Duodenal mucosa (tissue), 2 donors: ENCODE data around the gene ITCH.
"Not testable (repeated sequence)": the region's sequence is repeated elsewhere in the genome, so short reads cannot be mapped to it uniquely, and the experiment has no call there.

ENCODE experiments used
- H3K27ac ChIP-seq: one replicate; pipeline ENCODE4 v1.7.0; 2013; ENCODE audit warnings: low read depth, low read length
- H3K27me3 ChIP-seq, 2 donors: one replicate each; pipeline ENCODE4 v1.7.0; 2013; ENCODE audit warnings: low read length in 2 of 2, control low read depth in 1 of 2; ENCODE audit not compliant: insufficient read depth in 2 of 2, control insufficient read depth in 1 of 2
- H3K36me3 ChIP-seq, 2 donors: one replicate each; pipeline ENCODE4 v1.7.0; 2013; ENCODE audit warnings: low read length in 2 of 2, control low read depth in 1 of 2; ENCODE audit not compliant: insufficient read depth in 2 of 2, control insufficient read depth in 1 of 2
- H3K4me1 ChIP-seq, 2 donors: one replicate each; pipeline ENCODE4 v1.7.0; 2013; ENCODE audit warnings: low read length in 2 of 2, control low read depth in 1 of 2; ENCODE audit not compliant: insufficient read depth in 2 of 2, control insufficient read depth in 1 of 2
- H3K4me3 ChIP-seq, 2 donors: one replicate each; pipeline ENCODE4 v1.7.0; 2013; ENCODE audit warnings: low read length in 2 of 2, low read depth in 1 of 2
- H3K9ac ChIP-seq, 2 donors: one replicate each; pipeline ENCODE4 v1.7.0; 2013; ENCODE audit warnings: low read length in 2 of 2, low read depth in 1 of 2
- H3K9me3 ChIP-seq, 2 donors: one replicate each; pipeline ENCODE4 v1.7.0; 2013; ENCODE audit warnings: low read length in 2 of 2, control low read depth in 1 of 2; ENCODE audit not compliant: control insufficient read depth in 1 of 2

The ITCH gene

DNA sequence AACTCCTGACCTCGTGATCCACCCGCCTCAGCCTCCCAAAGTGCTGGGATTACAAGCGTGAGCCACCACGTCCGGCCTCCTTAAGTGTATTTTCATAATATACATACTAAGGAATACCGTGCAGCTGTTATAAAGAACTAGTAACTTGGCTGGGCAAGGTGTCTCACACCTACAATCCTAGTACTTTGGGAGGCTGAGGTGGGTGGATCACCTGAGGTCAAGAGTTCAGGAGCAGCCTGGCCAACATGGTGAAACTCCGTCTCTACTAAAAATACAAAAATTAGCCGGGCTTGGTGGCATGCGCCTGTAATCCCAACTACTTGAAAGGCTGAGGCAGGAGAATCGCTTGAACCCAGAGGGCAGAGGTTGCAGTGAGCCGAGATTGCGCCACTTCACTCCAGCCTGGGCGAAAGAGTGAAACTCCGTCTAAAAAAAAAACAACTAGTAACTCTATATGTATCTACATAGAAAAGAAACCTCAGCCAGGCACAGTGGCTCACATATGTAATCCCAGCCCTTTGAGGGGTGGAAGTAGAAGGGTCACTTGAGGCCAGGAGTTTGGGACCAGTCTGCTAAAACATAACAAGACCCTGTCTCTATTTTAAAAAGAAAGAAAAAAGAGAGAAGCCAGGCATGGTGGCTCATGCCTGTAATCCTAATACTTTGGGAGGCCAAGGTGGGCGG lies 32.1 kb upstream of the ITCH start:
- H3K4me3 ChIP-seq, H3K4me1 ChIP-seq, H3K36me3 ChIP-seq, H3K9ac ChIP-seq, H3K9me3 ChIP-seq, H3K27ac ChIP-seq, H3K27me3 ChIP-seq: not testable (repeated sequence)

DNA sequence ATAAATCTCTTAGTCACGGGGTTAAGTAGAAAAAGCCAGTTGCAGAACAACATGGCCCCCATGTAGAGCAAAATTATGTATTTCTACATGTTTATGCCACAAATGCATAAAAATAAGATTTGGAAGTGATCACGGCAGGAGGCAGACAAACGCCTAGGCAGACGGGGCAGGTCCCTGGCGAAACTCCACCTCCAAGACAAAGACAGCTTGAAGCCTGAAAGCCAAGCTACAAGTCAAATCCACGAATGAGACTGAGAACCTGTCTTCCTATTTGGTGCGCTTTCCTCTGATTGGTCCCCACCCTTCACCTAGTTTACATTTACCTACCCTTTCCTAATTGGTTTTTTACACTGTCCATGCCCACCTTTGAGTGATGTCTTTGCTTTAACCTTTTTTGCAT lies 31.2 kb upstream of the ITCH start:
- no peak overlapping the region for H3K4me3 ChIP-seq
- H3K4me1 ChIP-seq = peaks cover 0 to 4% of the 10 kb centered on the region in 2 donors
- H3K9me3 ChIP-seq = no peaks in the 10 kb centered on the region
- H3K9ac ChIP-seq = no peak overlapping the region
- H3K27ac ChIP-seq = no peak overlapping the region
- H3K36me3 ChIP-seq = no peaks in the 10 kb centered on the region
- no peaks in the 10 kb centered on the region for H3K27me3 ChIP-seq

- H3K9ac ChIP-seq = no peak overlapping the region
- H3K27ac ChIP-seq = no peak overlapping the region
Observed at GRCh38 chr20:34332262-34332920, 30.7 kb upstream of the ITCH start.

DNA sequence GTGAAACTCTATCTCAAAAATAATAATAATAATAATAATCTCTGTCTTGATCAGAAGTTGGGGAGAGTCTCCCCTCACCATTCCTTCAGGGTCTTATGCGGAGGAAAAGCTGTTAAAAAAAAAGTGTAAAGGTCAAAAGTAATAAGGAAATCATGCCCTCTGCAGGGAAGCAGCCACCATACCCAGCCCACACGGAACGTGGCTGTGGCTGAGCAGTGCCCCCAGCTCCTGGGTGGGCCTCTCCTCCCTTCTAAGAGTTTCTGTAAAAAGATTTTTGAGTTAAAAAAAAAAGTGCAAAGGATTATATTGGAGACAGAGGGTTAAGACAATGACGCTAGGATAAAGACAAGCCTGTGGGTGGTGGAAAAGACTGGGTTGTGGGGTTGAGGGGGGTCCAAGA lies 29.3 kb upstream of the ITCH start:
- H3K27ac ChIP-seq = no peak overlapping the region
- H3K36me3 ChIP-seq = no peaks in the 10 kb centered on the region
- H3K9me3 ChIP-seq = no peaks in the 10 kb centered on the region
- H3K4me1 ChIP-seq = peaks cover 0 to 4% of the 10 kb centered on the region in 2 donors
- H3K9ac ChIP-seq = no peak overlapping the region
- no peak overlapping the region for H3K4me3 ChIP-seq
- no peaks in the 10 kb centered on the region for H3K27me3 ChIP-seq

More at GRCh38 chr20:34332262-34332920, 30.7 kb upstream of the ITCH start:
- Histone ChIP-seq H3K9me3 (no peaks in the 10 kb centered on the region), H3K4me1 (peaks cover 0 to 4% of the 10 kb centered on the region in 2 donors), H3K36me3 (no peaks in the 10 kb centered on the region), H3K4me3 (no peak overlapping the region), H3K27me3 (no peaks in the 10 kb centered on the region)

GRCh38 chr20:34334654-34335407 lies 28.2 kb upstream of the ITCH start:
- H3K4me1 ChIP-seq = peaks cover 0 to 4% of the 10 kb centered on the region in 2 donors
- H3K27me3 ChIP-seq = no peaks in the 10 kb centered on the region
- H3K27ac ChIP-seq = no peak overlapping the region
- no peaks in the 10 kb centered on the region for H3K36me3 ChIP-seq
- H3K9me3 ChIP-seq = no peaks in the 10 kb centered on the region
- H3K9ac ChIP-seq = no peak overlapping the region
- H3K4me3 ChIP-seq = no peak overlapping the region

DNA sequence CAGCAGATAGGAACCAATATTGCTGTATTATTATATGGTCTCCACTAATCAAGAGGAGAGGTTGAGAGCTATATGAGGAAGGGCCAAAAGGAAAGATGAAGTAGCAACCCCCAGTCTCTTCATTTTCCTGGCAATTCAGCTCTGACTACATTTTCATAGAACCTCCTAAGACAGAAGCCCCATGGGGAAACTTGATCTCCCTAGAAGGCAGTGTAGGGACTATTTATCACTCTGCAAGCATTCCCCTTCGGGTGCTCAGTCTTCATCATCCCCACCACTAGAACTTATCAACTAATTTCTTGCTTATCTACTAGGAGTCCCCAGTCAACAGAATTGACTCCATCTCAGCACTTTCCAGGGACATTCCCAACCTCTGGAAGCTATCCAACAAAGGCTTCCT lies 25.5 kb upstream of the ITCH start:
- Histone ChIP-seq H3K36me3 (no peaks in the 10 kb centered on the region), H3K27ac (no peak overlapping the region), H3K27me3 (no peaks in the 10 kb centered on the region), H3K4me1 (peaks cover 0 to 4% of the 10 kb centered on the region in 2 donors), H3K9me3 (no peaks in the 10 kb centered on the region), H3K9ac (no peak overlapping the region), H3K4me3 (no peak overlapping the region)

GRCh38 chr20:34337982-34338726 lies 24.9 kb upstream of the ITCH start:
- no peaks in the 10 kb centered on the region for H3K27me3 ChIP-seq
- no peak overlapping the region for H3K9ac ChIP-seq
- no peaks in the 10 kb centered on the region for H3K9me3 ChIP-seq
- H3K4me3 ChIP-seq = peak overlapping the region; percentile 22 to 28
- H3K36me3 ChIP-seq = no peaks in the 10 kb centered on the region
- no peak overlapping the region for H3K27ac ChIP-seq
- peaks cover 0 to 4% of the 10 kb centered on the region in 2 donors for H3K4me1 ChIP-seq

DNA sequence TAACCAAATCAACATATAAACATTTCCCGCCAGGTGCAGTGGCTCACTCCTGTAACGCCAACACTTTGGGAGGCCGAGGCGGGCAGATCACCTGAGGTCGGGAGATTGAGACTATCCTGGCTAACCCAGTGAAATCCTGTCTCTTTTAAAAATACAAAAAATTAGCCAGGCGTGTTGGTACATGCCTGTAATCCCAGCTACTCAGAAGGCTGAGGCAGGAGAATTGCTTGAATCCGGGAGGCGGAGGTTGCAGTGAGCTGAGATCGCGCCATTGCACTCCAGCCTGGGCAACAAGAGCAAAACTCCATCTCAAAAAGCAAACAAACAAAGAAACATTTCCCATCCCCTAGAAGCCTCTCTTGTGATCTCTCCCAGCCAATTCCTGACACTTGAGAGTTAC lies 22.3 kb upstream of the ITCH start:
- H3K9me3 ChIP-seq, H3K9ac ChIP-seq, H3K36me3 ChIP-seq, H3K27ac ChIP-seq, H3K4me1 ChIP-seq, H3K27me3 ChIP-seq, H3K4me3 ChIP-seq: not testable (repeated sequence)

DNA sequence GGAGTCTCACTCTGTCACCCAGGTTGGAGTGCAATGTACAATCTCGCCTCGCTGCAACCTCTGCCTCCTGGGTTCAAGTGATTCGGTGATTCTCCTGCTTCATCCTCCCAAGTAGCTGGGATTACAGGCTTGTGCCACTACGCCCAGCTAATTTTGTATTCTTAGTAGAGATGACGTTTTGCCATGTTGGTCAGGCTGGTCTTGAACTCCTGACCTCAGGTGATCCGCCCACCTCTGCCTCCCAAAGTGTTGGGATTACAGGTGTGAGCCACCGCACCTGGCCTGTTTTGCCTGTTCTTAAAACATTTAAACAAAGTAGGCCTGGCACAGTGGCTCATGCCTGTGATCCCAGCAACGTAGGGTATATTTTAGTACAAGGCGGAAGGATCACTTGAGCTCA lies 21.9 kb upstream of the ITCH start:
- H3K36me3 ChIP-seq, H3K9ac ChIP-seq, H3K27ac ChIP-seq, H3K9me3 ChIP-seq, H3K4me1 ChIP-seq, H3K27me3 ChIP-seq, H3K4me3 ChIP-seq: not testable (repeated sequence)
